Measurements from ENCODE around the gene HOXD8.

The HOXD8 gene

DNA sequence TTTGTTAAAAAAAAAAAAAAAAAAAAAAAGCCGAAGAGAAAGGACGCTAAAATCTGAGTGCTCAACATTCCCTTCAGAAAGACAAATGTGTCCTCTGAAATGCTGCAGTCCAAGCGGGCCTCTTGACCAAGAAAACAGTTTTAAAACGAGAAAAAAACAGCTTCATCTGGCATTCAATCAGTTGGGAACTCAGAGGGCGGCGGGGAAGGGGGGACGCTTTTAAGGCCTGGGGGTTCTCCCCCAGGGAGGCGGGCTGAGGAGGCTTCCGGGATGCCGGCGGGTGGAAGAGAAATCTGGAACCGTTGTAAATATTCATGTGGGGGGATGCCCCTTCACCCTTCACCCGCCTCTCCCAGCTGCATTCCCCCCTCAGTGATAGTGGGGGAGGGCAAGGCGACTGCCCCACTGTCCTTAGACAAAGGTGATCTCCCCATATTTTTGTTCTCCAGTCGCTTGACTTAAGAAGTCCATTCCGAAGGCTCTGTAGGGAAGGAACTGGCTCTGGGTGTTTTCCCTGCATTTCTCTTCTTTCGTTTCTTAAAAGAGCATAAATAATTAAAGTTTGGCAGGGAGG, 25.7 kb upstream of the HOXD8 start:
- DNase-seq = no peak

- no peak for DNase-seq
Measured at GRCh38 chr2:176104316-176105077, 25.0 kb upstream of the HOXD8 start.

GRCh38 chr2:176105078-176105729, 24.3 kb upstream of the HOXD8 start:
- DNase-seq = no peak

GRCh38 chr2:176105730-176106580, 23.6 kb upstream of the HOXD8 start:
- DNase-seq = no peak

GRCh38 chr2:176106581-176107539, 22.6 kb upstream of the HOXD8 start, which contains the start of gene HOXD11:
HOXD11 (plus strand) TSS chr2:176107280; CDS start chr2:176107356, 76 bp downstream.
- DNase-seq = peak; percentile 72

- no peak for DNase-seq
Measured at GRCh38 chr2:176107731-176108181, 21.7 kb upstream of the HOXD8 start.

- DNase-seq = no peak
Measured at GRCh38 chr2:176109192-176109901, 20.2 kb upstream of the HOXD8 start.

DNA sequence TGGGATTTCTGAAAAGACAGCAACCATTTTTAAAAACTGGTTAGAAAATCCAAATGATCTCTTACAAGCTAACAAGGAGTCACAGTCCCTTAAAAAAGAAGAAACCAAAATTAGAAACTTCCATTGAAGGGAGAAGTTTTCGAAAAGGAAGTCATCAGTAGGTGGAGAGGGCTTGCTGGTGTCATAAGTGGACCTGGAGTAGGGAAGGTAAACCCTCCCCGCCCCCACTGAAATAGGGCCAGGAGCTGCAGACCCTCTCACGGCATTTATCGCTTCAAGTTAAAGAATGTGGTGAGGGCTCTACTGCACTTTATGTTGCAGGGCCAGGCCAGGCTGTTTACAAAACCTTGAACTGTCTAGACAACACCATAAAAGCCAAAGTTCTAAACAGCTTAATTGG, 19.6 kb upstream of the HOXD8 start:
- no peak for DNase-seq

DNA sequence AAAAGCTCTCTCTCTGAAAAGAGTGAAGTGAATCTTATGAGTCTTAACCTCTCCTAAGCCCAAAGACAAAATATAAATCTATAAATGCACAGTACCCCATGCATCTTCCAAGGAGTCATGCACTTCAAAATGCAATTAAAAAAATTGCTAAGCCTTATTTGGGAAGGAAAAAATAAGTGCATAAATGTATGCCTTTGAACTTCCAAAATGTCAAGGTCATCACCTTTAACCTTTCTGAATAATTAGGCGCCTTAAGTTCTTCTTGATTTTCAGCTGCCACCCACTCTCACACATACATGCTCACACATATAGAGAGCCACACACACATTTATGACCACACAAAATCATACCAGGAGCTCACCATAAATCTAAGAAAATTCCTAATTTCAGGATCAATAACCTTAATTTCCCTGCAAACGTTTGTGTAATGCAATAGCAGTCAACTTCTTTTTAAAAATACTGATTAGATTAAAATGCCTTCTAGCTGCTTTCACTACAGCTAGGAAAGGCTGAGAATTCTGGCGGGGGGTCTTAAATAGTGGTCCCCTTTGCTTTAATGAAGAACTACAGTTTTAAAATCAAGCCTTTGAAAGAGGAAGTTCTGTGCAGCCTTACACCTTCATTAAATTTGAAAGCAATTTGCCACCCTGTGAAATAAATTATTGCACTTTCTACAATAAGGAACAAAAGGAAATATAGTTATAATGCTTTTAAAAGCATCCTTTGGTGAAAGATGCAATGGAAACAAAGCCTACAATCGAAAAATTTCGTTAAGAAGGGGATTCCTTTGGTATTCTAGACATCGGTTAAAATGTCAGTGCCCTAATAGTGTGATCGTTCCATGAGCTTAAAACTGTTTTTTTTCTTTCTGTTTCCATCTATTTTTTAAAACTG, 18.8 kb upstream of the HOXD8 start:
- DNase-seq = no peak

GRCh38 chr2:176111309-176111663, 18.2 kb upstream of the HOXD8 start:
- DNase-seq = peak; percentile 55

GRCh38 chr2:176111846-176112374, 17.6 kb upstream of the HOXD8 start:
- no peak for DNase-seq

DNA sequence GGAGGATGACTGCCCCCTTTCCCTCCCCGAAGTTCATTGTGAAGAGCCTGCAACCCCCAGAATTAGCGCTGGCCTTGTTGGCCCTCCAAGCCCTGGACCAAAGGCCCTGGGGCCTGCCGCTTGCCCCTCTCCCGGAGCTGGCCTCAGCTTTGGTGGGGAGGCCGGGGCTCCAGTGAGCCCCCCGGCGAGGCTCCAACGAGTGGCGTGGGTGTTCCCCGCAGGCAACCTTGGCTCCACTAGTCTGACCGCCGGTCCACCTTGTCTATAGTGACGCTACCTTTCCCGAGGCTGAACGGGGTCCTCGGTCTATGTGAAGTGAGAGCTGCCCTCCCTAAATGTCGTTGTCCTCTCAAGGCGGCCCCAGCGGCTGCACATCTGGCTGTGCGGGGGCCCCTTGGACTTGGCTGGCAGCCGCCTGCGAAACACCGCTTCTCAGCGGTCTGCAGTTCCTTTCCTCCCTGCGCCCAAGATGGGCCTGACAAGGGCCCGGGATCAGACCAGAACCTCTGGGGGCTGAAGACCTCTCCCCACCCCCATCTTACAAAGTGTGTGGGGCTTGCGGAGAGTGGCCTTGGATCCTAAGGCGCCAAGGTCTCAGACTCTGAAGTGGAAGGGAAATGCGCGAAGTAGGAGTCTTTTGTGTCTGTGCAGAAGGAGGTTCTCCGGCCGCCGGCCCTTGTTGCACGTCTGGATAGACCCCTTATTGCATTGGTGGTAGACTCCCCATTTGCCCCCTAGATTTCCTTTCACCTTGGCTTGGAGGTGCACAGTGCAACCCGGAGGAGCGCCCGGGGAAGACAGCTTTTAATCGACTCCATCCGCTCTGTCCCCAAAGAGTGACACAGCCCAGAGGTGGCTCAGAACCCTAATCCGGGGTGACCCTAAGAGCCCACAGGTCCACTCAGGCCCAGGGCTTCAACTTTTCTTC, 16.9 kb upstream of the HOXD8 start:
- no peak for DNase-seq

DNA sequence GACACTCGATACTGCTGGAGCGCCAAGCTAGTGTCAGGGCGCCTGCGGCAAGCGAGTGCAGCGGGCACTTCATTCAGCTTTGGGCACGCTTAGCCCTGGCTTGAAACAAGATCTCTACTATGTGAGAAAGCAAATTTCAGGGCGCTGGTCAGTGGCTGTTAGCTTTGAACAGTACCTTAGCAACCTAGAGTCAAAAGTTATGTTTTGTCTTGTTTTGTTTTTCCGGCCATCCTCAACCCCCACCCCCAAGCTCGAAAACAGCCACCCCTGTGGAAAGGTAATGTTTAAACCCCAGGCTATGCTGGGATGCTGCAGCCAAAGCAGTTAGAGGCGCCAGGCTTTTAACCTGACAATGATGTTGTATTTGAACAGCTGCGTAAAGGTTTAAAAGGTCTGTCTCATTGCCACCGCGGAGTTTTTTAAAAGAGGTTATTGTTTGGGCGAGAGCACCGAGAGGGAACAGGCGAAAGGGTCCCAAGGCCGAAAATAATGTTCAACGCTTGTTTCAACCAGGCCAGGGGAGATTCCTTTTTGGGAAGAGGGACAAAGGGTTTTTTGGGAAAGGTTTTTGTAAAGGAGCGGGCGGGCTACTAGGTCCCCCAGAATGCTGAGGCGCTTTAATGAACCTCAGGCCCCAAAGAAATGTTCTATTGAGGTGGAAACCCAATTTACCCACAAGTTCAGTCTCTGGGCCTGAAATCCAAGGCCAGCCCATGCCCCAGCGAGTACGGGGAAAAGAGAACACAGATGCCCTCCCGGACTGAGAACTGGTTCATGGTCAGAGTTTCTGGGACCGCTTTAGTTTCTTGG, 15.2 kb upstream of the HOXD8 start:
- DNase-seq = peak; percentile 77

- DNase-seq = no peak
Measured at GRCh38 chr2:176114930-176115625, 14.4 kb upstream of the HOXD8 start.

DNA sequence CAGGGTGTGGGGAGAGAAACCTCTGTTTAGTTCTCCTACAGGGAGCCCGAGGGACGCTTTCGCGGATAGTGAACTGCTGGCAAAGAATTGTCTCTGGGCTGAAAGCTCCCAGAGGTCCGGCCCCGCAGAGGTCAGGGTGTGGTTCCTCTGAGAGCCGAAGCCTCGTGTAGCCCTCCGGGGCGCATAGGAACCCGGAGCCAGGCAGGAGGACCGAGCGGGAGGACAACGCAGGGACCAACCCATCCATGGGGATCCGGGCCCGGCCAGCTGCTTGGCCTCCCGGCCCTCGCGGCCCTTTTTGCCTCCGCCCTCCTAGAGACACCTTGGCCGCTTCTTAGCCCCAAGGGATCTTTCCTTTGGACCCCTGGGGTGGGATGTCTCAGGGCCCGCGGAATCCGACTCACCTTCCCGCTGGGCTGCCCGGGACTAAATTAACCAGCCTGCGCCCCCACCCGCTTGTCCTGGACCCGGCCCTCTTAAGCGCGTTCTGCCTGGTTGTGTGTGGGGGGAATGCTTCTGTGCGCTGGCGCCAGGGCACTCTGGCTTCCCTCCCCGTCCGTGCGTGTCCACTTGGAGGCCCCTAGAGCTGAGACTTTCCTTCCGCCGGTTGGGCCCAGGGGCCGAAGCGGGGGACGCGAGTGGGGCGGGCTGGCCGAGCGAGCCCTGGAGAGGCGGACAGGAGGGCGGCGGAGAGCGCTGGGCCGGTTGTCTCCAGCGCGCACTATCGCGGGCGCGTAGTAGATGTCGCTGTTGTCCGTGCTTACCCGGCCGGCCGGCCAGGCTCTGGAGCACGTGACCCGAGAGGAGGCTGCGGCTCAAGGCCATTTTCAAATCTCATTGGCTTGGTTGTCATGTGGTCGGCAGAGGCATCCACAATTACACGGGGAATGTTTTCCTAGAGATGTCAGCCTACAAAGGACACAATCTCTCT, 13.4 kb upstream of the HOXD8 start, which contains the start of gene HOXD10:
HOXD10 (plus strand) TSS at position 896 of the 931 bp plus-strand sequence. CDS start 56 bp downstream, outside the sequence.
- no peak for DNase-seq
